Neural progenitor cell (in vitro differentiated cells): ENCODE data around the gene POLH. TPM values are rescaled to one million over a fixed set of nuclear protein-coding genes. Genes with fewer than 3 reads are reported as not detected.

ENCODE experiments used
- DNase-seq: peaks from one replicate; pipeline ENCODE4 v3.0.0-alpha.2; 2016; ENCODE audit warnings: low spot score
- H2AFZ ChIP-seq: fragments of 200-600 bp; sonication (generic); replicated peaks from 2 replicates; pipeline ENCODE4 v1.6.1; 2016; ENCODE audit warnings: antibody characterized with exemption
- H3F3A ChIP-seq: fragments of 200-600 bp; sonication (generic); 2 replicates; pipeline ENCODE4 v1.6.1; 2016; ENCODE audit warnings: antibody characterized with exemption, low read depth
- H3K27ac ChIP-seq: fragments of 200-600 bp; sonication (generic); 2 replicates; pipeline ENCODE4 v1.5.1; 2016; ENCODE audit warnings: mild to moderate bottlenecking
- H3K27me3 ChIP-seq: fragments of 200-600 bp; sonication (generic); 2 replicates; pipeline ENCODE4 v1.6.1; 2016; ENCODE audit warnings: mild to moderate bottlenecking, moderate library complexity
- H3K36me3 ChIP-seq: fragments of 200-600 bp; sonication (generic); 2 replicates; pipeline ENCODE4 v1.5.1; 2016
- H3K4me1 ChIP-seq: fragments of 200-600 bp; sonication (generic); 2 replicates; pipeline ENCODE4 v1.6.1; 2016; ENCODE audit warnings: mixed run types
- H3K4me2 ChIP-seq: fragments of 200-600 bp; sonication (generic); 2 replicates; pipeline ENCODE4 v1.6.1; 2016
- H3K4me3 ChIP-seq: fragments of 200-600 bp; sonication (generic); 2 replicates; pipeline ENCODE4 v1.5.1; 2016
- H3K79me2 ChIP-seq: fragments of 200-600 bp; sonication (generic); 2 replicates; pipeline ENCODE4 v1.6.1; 2016; ENCODE audit warnings: low read depth
- H3K9ac ChIP-seq: fragments of 200-600 bp; sonication (generic); 2 replicates; pipeline ENCODE4 v1.6.1; 2016
- H3K9me3 ChIP-seq: fragments of 200-600 bp; sonication (generic); 2 replicates; pipeline ENCODE4 v1.5.1; 2016; ENCODE audit warnings: low read depth
- H4K20me1 ChIP-seq: fragments of 200-600 bp; sonication (generic); 2 replicates; pipeline ENCODE4 v1.6.1; 2016; ENCODE audit warnings: low read depth
- H3K27ac Mint-ChIP-seq: 3 replicates; pipeline ENCODE4 v1.8.0; 2021; ENCODE audit warnings: mixed read lengths
- H3K27me3 Mint-ChIP-seq: 2 replicates; pipeline ENCODE4 v1.8.0; 2022; ENCODE audit warnings: low read depth, mild to moderate bottlenecking, inconsistent platforms, moderate library complexity, mixed read lengths; ENCODE audit not compliant: insufficient read depth
- H3K36me3 Mint-ChIP-seq: 3 replicates; pipeline ENCODE4 v1.8.0; 2021; ENCODE audit warnings: mixed read lengths
- H3K4me1 Mint-ChIP-seq: 3 replicates; pipeline ENCODE4 v1.8.0; 2021; ENCODE audit warnings: mixed read lengths
- H3K4me3 Mint-ChIP-seq: 3 replicates; pipeline ENCODE4 v1.8.0; 2021; ENCODE audit warnings: mild to moderate bottlenecking, moderate library complexity, mixed read lengths
- H3K9me3 Mint-ChIP-seq: 3 replicates; pipeline ENCODE4 v1.8.0; 2020; ENCODE audit warnings: mixed read lengths
- CTCF ChIP-seq: fragments of 200-600 bp; sonication (generic); IDR thresholded peaks from 2 replicates; pipeline ENCODE4 v1.5.1; 2017; ENCODE audit warnings: antibody characterized with exemption, mild to moderate bottlenecking
- EZH2 ChIP-seq: fragments of 200-600 bp; sonication (generic); IDR thresholded peaks from 2 replicates; pipeline ENCODE4 v1.6.1; 2017; ENCODE audit warnings: antibody characterized with exemption, mild to moderate bottlenecking, moderate library complexity
- EZH2phosphoT487 ChIP-seq: fragments of 200-600 bp; sonication (generic); IDR thresholded peaks from 2 replicates; pipeline ENCODE4 v1.6.1; 2017; ENCODE audit warnings: antibody characterized with exemption
- total RNA-seq: library from RNA; depleted of rRNA; stranded (reverse); fragments of >200 nt; gene quantifications from 2 replicates; pipeline ENCODE4 v1.2.3, GENCODE V29; 2015; ENCODE audit warnings: low replicate concordance

The POLH gene
- total RNA-seq, 1 donor from 2014 or later, result 17.0 TPM

- Histone ChIP-seq H3K9me3 (no peaks in the 10 kb centered on the region), H3K36me3 (no peaks in the 10 kb centered on the region), H3K79me2 (peaks cover 19% of the 10 kb centered on the region), H3K27me3 (no peaks in the 10 kb centered on the region), H3K4me3 (peak overlapping the region; percentile 89), H3K4me2 (peak overlapping the region; percentile 87), H2AFZ (peak overlapping the region; percentile 46), H3K4me1 (peaks cover 3% of the 10 kb centered on the region), H3K9ac (peak overlapping the region; percentile 69), H4K20me1 (peaks cover 10% of the 10 kb centered on the region), H3F3A (peaks cover 19% of the 10 kb centered on the region), H3K27ac (peak overlapping the region; percentile 71)
- H3K27me3 Mint-ChIP-seq, result no peaks in the 10 kb centered on the region
- H3K27ac Mint-ChIP-seq, result peak overlapping the region; percentile 60
- peak; percentile 76 for DNase-seq
- H3K4me3 Mint-ChIP-seq, result peak overlapping the region; percentile 97
- TF ChIP-seq CTCF (no peak), EZH2phosphoT487 (no peak), EZH2 (no peak)
- H3K9me3 Mint-ChIP-seq, result no peaks in the 10 kb centered on the region
- peaks cover 29% of the 10 kb centered on the region for H3K36me3 Mint-ChIP-seq
- H3K4me1 Mint-ChIP-seq, result peaks cover 31% of the 10 kb centered on the region
Measured at GRCh38 chr6:43628393-43629103, 52.6 kb downstream of the POLH start.

DNA sequence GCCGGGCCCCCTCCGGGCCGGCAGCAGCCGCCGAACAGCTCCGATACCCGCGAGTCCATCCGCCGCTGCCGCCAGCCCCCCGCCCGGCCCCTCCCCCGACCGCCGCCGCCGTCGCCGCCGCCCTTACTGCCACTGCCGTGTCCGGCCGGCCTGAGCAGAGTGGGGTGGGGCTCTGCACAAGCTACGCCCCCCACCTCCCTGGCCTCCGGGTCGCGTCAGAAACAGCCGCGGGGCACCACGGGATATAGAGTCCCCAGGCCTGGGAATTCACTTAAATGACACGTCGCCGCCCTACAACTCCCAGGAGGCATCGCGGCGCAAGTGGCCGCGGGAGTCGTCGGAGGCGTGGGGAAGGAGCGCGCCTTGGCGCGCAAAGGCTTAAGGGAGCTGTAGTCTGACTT, 53.1 kb downstream of the POLH start, which contains the start of gene GTPBP2:
Gene GTPBP2, minus strand, starts transcription at position 161 of the 401 bp plus-strand sequence. Its CDS starts 102 bp downstream, at position 59.
- Mint-ChIP-seq H3K27ac (peak within 1 kb of the TSS; percentile 100), H3K36me3 (peaks cover 25% of the 10 kb centered on the region), H3K4me3 (peak within 1 kb of the TSS; percentile 97), H3K4me1 (peaks cover 31% of the 10 kb centered on the region), H3K27me3 (peaks cover 4% of the 10 kb centered on the region), H3K9me3 (no peaks in the 10 kb centered on the region)
- H3K27me3 ChIP-seq, result no peaks in the 10 kb centered on the region
- peaks cover 19% of the 10 kb centered on the region for H3F3A ChIP-seq
- peak; percentile 100 for DNase-seq
- H3K9me3 ChIP-seq, result no peaks in the 10 kb centered on the region
- peaks cover 19% of the 10 kb centered on the region for H3K79me2 ChIP-seq
- H3K4me1 ChIP-seq, result peaks cover 3% of the 10 kb centered on the region
- TF ChIP-seq EZH2 (no peak), CTCF (no peak), EZH2phosphoT487 (no peak)
- peak within 1 kb of the TSS; percentile 69 for H3K9ac ChIP-seq
- H3K36me3 ChIP-seq, result no peaks in the 10 kb centered on the region
- H3K4me3 ChIP-seq, result peak within 1 kb of the TSS; percentile 89
- H4K20me1 ChIP-seq, result peaks cover 10% of the 10 kb centered on the region
- peak within 1 kb of the TSS; percentile 87 for H3K4me2 ChIP-seq
- H3K27ac ChIP-seq, result peak within 1 kb of the TSS; percentile 71
- peak within 1 kb of the TSS; percentile 74 for H2AFZ ChIP-seq

- peak overlapping the region; percentile 100 for H3K27ac Mint-ChIP-seq
- H3K4me3 Mint-ChIP-seq, result peak overlapping the region; percentile 97
- H3K9me3 ChIP-seq, result no peaks in the 10 kb centered on the region
- peak overlapping the region; percentile 77 for H3K4me2 ChIP-seq
- peaks cover 4% of the 10 kb centered on the region for H3K27me3 Mint-ChIP-seq
- peaks cover 32% of the 10 kb centered on the region for H3K4me1 Mint-ChIP-seq
- H3K27me3 ChIP-seq, result no peaks in the 10 kb centered on the region
- peak; percentile 96 for DNase-seq
- H3K9ac ChIP-seq, result no peak overlapping the region
- H3K36me3 Mint-ChIP-seq, result peaks cover 22% of the 10 kb centered on the region
- no peak for TF ChIP-seq CTCF
- TF ChIP-seq EZH2phosphoT487, result no peak
- TF ChIP-seq EZH2, result no peak
- H3F3A ChIP-seq, result peaks cover 22% of the 10 kb centered on the region
- peak overlapping the region; percentile 74 for H2AFZ ChIP-seq
- no peaks in the 10 kb centered on the region for H3K36me3 ChIP-seq
- no peaks in the 10 kb centered on the region for H3K9me3 Mint-ChIP-seq
- peak overlapping the region; percentile 52 for H3K27ac ChIP-seq
- peaks cover 19% of the 10 kb centered on the region for H3K79me2 ChIP-seq
- H3K4me1 ChIP-seq, result peaks cover 3% of the 10 kb centered on the region
- peaks cover 10% of the 10 kb centered on the region for H4K20me1 ChIP-seq
- H3K4me3 ChIP-seq, result peak overlapping the region; percentile 89
Measured at GRCh38 chr6:43629505-43630300, 53.7 kb downstream of the POLH start.
